Keratinocyte (primary cell): ENCODE results near the gene DCHS1.

Source experiments
- EZH2 ChIP-seq: IDR thresholded peaks from one replicate; pipeline ENCODE4 v1.6.1; 2012; ENCODE audit warnings: inconsistent platforms, mild to moderate bottlenecking, low read length, moderate library complexity
- TF ChIP-seq, protein P1 (sequence below), 3 experiments: IDR thresholded peaks in 1 of 3; conservative IDR thresholded peaks in 1 of 3; optimal IDR thresholded peaks in 1 of 3; 2 replicates in 2 of 3; 3 replicates in 1 of 3; pipeline versions ENCODE3 to v1.5.1; 2011; ENCODE audit warnings: low read length in 3 of 3, mild to moderate bottlenecking in 3 of 3, moderate library complexity in 2 of 3, control low read depth in 1 of 3, inconsistent platforms in 1 of 3; ENCODE audit not compliant: insufficient read depth in 2 of 3; ENCODE audit errors: extremely low read depth in 1 of 3

GRCh38 chr11:6650980-6651379 lies 4.6 kb downstream of the DCHS1 start:
- TF ChIP-seq, protein P1, sequence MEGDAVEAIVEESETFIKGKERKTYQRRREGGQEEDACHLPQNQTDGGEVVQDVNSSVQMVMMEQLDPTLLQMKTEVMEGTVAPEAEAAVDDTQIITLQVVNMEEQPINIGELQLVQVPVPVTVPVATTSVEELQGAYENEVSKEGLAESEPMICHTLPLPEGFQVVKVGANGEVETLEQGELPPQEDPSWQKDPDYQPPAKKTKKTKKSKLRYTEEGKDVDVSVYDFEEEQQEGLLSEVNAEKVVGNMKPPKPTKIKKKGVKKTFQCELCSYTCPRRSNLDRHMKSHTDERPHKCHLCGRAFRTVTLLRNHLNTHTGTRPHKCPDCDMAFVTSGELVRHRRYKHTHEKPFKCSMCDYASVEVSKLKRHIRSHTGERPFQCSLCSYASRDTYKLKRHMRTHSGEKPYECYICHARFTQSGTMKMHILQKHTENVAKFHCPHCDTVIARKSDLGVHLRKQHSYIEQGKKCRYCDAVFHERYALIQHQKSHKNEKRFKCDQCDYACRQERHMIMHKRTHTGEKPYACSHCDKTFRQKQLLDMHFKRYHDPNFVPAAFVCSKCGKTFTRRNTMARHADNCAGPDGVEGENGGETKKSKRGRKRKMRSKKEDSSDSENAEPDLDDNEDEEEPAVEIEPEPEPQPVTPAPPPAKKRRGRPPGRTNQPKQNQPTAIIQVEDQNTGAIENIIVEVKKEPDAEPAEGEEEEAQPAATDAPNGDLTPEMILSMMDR (optimal IDR thresholded peaks at IDR 0.05 in 1 of 3, IDR thresholded peaks at IDR 0.05 in 1 of 3, conservative IDR thresholded peaks at IDR 0.05 in 1 of 3; ENCODE audit: extremely low read depth in 1 of 3, insufficient read depth in 2 of 3, low read length in 3 of 3) = no peak
- TF ChIP-seq EZH2 = no peak
